NCI-H2081 treated with DMSO at 0.1 percent for 48 hours (cell line): Measurements from ENCODE around the gene CLPTM1L.

Experiments
- DNase-seq: peaks from one replicate; lab custom pipeline; 2025; lab: John Stamatoyannopoulos, UW

Gene CLPTM1L

DNA sequence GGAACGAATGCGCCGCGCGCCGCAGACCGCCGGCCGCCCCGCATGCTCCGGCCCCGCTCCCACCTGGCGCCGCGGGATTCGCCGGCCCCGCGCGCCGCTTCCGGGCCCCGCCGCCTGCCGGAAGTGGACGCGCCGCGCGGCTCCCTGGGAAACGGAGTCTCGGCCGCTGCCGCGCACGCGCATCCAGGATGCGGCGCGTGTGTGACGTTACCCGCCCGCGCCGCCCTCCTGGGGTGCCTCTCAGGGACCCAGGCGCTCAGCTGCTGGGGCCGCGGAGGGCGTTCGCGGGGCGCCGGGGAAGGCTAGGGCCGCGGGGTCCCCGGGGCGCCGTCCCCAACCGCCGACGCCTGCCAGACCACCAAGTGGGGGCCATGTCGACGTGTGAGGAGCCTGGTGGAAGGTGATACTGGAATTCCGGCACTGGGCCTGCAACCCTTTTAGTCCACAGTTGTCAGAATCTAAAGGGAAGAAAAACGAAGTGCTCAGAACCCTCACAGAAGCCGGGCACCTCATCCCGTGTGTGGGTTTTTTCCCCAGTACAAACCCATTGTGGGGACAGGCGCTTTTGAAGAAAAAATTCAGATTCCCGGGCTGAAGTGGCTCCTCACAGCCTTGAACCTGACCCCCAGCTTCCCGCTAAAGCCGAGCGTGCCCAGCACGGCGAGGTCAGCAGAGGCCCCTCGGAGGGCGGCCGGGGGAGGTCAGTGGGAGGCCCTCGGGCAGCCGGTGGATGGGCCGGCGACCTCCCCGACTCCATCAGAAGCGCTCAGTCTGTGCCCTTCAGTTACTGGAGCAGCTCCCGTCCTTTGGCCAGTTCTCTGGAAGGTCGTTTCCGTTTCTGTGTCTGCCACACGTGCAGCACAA is at the start of gene CLPTM1L:
CLPTM1L (minus strand) TSS at position 125 of the 864 bp plus-strand sequence. CDS start 258 bp downstream, outside the sequence.
- peak; percentile 57 for DNase-seq

- DNase-seq: no peak
These were observed 48.9 kb upstream of the CLPTM1L start for GRCh38 chr5:1393571-1394501.

DNA sequence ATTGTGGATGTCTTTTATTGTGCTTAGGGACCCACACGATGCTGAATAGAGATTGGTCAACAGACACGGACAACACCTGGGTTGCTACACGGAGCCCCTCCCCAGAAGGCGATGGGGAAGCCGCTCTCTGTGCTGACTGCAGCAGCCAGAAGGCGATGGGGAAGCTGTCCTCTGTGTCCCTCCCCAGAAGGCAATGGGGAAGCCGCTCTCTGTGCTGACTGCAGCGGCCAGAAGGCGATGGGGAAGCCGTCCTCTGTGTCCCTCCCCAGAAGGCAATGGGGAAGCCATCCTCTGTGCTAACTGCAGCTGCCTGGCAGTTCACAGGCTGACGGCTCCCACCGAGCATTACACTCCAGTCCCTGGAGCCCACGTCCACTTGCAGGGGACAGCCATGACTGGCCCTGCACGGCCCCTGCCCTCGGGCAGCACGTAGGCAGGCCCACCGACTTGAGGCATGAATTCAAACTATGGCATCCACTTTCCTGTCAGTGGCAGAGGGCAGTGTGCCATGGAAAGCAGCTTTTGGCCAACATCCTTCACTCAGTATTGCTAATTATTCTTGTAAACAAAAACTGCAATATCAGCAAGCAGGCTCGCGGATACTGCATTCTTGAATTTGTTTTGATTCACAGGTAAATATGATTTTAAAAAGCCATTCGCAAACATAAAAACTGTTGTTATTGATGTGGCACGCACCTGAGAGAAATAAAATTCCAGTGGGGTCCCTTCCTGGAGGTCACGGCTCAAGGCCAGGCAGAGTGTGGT is 48.1 kb upstream of the CLPTM1L start:
- DNase-seq: no peak

DNA sequence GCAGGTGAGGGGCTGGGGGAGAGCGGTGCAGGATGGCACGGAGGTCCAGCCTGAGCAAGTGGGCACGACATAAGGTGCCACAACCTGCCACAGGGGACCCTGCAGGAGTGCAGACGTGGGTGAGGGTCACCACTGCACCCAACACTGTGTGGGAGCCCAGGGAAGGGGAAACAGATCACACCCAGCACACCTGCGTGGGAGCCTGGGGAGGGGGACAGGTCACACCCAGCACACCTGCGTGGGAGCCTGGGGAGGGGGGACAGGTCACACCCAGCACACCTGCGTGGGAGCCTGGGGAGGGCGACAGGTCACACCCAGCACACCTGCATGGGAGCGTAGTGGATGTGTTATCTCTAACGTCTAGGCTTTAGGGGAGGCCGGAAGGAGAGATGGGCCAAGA is 47.4 kb upstream of the CLPTM1L start:
- DNase-seq: no peak

GRCh38 chr5:1391691-1392090 is 46.8 kb upstream of the CLPTM1L start:
- DNase-seq: no peak

GRCh38 chr5:1390861-1391600 is 46.1 kb upstream of the CLPTM1L start:
- DNase-seq: no peak

DNA sequence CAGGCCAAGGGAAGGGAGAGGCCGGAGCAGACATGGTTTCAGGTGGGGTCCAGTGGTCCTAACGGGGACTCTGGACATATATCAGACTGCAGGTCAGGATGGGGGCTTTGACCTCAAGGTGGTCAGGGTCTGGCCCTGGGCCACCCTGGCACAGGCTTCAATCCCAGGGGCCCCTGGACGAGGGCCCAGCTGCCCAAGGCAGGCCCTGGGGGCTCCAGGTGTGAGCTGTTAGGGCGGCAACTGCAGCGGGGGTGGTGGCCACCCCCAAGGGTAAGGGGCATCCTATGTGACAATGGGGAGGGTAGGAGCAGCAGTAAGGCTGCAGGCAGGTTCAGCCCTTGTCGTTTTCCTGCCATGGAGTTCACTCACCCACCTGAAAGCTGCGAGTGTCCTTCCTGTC is 45.4 kb upstream of the CLPTM1L start:
- DNase-seq: no peak

GRCh38 chr5:1388383-1388967 is 43.6 kb upstream of the CLPTM1L start:
- no peak for DNase-seq

DNA sequence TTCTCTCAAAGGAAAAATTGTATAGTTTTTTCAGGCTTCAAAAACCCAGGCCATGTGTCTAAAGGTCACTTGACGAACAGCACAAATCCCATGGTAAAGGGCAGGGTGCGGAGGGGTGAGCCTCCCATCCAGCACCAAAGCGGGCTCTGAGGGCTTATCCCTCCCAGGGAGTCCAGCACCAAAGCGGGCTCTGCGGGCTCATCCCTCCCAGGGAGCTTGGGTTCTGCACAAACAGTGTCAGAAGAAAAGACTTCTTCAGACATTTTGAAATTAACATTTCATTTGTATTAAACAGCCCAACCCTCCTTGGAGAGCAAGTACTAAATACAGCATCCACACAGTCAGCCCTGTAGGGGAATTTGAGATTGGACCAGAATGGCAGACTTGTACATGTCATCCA is 43.0 kb upstream of the CLPTM1L start:
- DNase-seq: no peak

DNA sequence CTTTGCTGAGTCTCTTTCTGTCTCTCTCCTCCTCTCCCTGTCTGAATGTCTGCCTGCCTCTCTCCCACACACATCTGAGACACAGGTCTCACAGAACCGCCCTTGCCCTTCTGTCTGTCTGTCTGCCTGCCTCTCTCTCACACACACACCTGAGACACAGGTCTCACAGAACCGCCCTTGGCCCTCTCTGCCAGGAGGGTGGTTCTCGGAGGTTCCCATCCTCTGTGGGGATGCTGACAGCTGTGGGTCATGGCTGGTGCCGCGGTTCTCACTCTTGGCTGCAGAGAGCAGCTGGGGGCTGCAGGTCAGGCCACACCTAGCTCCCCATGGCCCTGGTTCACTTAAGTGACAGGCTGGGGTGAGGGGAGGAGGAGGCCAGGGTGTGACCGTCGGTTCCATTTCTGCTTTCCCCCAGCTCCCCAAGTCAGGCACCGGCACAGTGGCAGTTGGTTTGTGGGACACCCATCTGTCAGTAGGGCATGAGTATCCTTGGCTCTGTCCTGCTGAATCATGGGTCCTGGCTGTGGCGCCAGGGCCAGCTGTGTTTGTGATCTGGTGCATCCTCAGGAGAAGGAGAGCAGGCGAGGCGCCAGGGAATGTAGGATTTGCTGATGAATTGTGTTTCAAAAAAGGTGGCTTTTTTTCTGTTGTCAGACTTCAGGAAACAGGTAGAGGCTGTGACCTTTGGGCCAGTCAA is 42.3 kb upstream of the CLPTM1L start:
- no peak for DNase-seq

- DNase-seq: no peak
These were observed 41.4 kb upstream of the CLPTM1L start for GRCh38 chr5:1386274-1386717.

GRCh38 chr5:1385395-1386273 is 40.7 kb upstream of the CLPTM1L start:
- peak; percentile 26 for DNase-seq

DNA sequence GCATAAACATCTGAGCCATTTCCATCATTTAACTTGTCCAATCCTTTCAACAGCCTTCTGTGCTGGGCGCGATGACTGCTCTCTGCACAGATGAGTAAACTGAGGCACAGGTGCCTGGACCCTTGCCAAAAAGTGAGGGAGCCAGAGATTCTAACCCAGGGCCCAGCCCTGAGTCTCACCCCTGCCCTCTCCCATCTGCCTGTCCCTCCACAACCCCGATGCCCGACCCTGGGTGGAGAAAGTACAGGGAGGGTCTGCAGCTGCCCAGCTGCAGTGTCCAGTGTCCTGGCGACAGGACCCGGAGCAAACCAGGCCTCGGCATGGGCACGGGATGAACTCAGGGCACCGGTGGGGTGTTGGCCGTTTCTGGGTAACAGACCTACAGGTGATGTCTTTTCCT is 39.6 kb upstream of the CLPTM1L start:
- no peak for DNase-seq

- no peak for DNase-seq
These were observed 39.0 kb upstream of the CLPTM1L start for GRCh38 chr5:1383886-1384401.

GRCh38 chr5:1383344-1383743 is 38.4 kb upstream of the CLPTM1L start:
- DNase-seq: no peak

DNA sequence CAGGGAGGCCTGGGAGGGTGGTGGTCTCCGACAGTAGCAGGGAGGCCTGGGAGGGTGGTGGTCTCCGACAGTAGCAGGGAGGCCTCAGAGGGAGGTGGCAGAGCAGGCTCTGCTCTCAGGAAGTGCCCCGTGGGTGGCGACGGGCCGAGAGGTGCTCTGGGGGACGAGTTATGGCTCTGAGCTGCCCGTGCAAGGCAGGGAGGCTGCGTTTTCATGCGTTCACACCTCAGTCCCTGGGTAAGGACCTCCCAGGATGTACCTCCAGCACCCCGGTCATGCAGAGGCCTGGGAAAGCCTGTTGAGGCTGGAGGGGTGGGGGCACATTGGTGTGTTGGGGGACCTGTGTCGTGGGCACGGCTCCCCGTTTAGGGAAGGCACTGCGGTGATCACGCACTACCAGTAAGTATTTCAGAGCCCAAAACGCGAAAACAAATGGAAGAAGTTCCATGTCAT is 37.4 kb upstream of the CLPTM1L start:
- DNase-seq: no peak

DNA sequence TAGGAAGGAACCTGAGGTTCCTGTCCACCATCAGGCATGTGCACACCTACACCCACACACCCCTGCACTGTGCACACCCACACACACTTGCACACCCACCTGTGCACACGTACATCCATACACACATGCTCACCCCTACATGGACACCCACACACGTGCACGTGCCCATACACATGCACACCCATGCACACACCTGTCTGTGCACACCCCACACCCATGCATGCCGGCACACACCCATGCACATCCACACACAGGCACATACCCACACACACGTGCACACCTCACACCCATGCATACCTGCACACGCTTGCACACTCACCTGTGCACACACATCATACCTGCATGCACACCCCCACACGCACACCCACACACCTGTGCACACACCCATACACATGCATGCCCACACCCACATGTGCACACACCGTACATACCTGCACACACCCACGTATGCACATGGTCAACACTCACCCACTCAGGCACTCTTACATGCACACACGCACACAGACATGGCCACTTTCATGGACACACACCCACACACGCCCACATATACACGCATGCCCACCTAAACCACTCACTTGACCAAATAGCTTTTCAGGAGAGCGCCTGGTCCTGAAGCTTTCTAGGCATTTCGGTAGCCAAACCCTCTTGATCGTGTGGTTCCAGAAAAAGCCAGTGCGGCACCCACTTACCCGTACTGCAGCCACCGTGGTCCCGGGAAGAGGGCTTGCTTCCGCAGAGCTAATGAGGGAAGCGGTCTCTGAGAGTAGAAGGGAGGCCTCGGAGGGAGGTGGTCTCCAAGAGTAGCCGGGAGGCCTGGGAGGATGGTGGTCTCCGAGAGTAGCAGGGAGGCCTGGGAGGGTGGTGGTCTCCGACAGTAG is 36.7 kb upstream of the CLPTM1L start:
- DNase-seq: no peak

GRCh38 chr5:1380910-1381309 is 36.0 kb upstream of the CLPTM1L start:
- DNase-seq: no peak
